K562 (cell line): ENCODE results near the gene TTC21A. TPM values are rescaled to one million over a fixed set of nuclear protein-coding genes. Genes with fewer than 3 reads are reported as not detected.
A peak's percentile ranks its signal among the peaks of the same experiment; 100 is the strongest.

Experiments
- ATAC-seq: fragments of 200-7000 bp; cut with Tn5 transposase; 3 replicates; pipeline ENCODE4 v1.9.1; 2020; ENCODE audit warnings: moderate library complexity
- BruUV-seq: library from RNA; stranded (reverse); fragments of 400-500 nt; replicated peaks from 2 replicates; lab custom pipeline; 2021; lab: Mats Ljungman, UMichigan
- CTCF ChIA-PET: fragments of 300-600 bp; formaldehyde crosslinking; extraction: SDS; loops from one replicate; lab custom pipeline; 2021; ENCODE audit warnings: low intra/inter-chr PET ratio; lab: Yijun Ruan, JAX
- POLR2A ChIA-PET: fragments of 300-600, 350-650 bp; sonication (Branson Sonifier 250); formaldehyde crosslinking; extraction: SDS; loops from one replicate; lab custom pipeline; 2021; ENCODE audit warnings: antibody characterized with exemption, inconsistent platforms; lab: Yijun Ruan, JAX
- DNase-seq, 4 experiments: peaks; one replicate each; pipeline versions ENCODE4 v3.0.0 to v3.0.0-alpha.2; 2011 to 2018; ENCODE audit warnings: low spot score in 3 of 4, mixed read lengths in 3 of 4; ENCODE audit errors: extremely low read depth in 1 of 4
- FAIRE-seq: peaks from 2 replicates; lab custom pipeline; 2011; peaks lifted over from hg19 to GRCh38; lab: Jason Lieb, UNC
- H2AFZ ChIP-seq: 2 replicates; pipeline ENCODE4 v1.6.0; 2011; ENCODE audit warnings: low read depth, low read length, control low read depth, inconsistent platforms
- H3K27ac ChIP-seq: fragments of 200-600 bp; 3 replicates; pipeline ENCODE4 v1.8.0; 2011; ENCODE audit warnings: low read depth, mild to moderate bottlenecking, control low read depth, inconsistent platforms, low read length, moderate library complexity, mixed read lengths; ENCODE audit errors: extremely low read depth
- H3K27me3 ChIP-seq, 2 experiments: fragments of 300-600 bp in 1 of 2; 2 replicates in 1 of 2; 3 replicates in 1 of 2; pipeline versions ENCODE4 v1.6.0 to v1.8.0; 2011; ENCODE audit warnings: inconsistent platforms in 2 of 2, low read length in 2 of 2, mild to moderate bottlenecking in 1 of 2, mixed read lengths in 1 of 2, moderate library complexity in 1 of 2; ENCODE audit not compliant: control insufficient read depth in 2 of 2, insufficient read depth in 2 of 2
- H3K36me3 ChIP-seq: fragments of 300-600 bp; 3 replicates; pipeline ENCODE4 v1.8.0; 2011; ENCODE audit warnings: mild to moderate bottlenecking, low read length, inconsistent platforms; ENCODE audit not compliant: control insufficient read depth, insufficient read depth
- H3K4me1 ChIP-seq, 2 experiments: fragments of 200-600 bp in 1 of 2; replicated peaks in 1 of 2; 2 replicates in 1 of 2; 3 replicates in 1 of 2; pipeline versions ENCODE4 v1.5.1 to v1.8.0; 2011; ENCODE audit warnings: inconsistent platforms in 2 of 2, low read length in 2 of 2, mild to moderate bottlenecking in 1 of 2, mixed read lengths in 1 of 2, moderate library complexity in 1 of 2; ENCODE audit not compliant: control insufficient read depth in 2 of 2, insufficient read depth in 2 of 2
- H3K4me2 ChIP-seq: 2 replicates; pipeline ENCODE4 v1.6.1; 2011; ENCODE audit warnings: low read length, control low read depth, inconsistent platforms, mixed read lengths; ENCODE audit not compliant: insufficient read depth
- H3K4me3 ChIP-seq: fragments of 200-600 bp; sonication (generic), shearing (Covaris generic); 2 replicates; pipeline ENCODE4 v1.5.1; 2016; ENCODE audit warnings: control low read depth, inconsistent platforms
- H3K79me2 ChIP-seq: fragments of 200-600 bp; 3 replicates; pipeline ENCODE4 v1.8.0; 2011; ENCODE audit warnings: low read length, inconsistent platforms; ENCODE audit not compliant: control insufficient read depth, insufficient read depth
- H3K9ac ChIP-seq, 2 experiments: 2 replicates each; pipeline versions ENCODE4 v1.6.0 to v1.6.1; 2011; ENCODE audit warnings: low read depth in 2 of 2, low read length in 2 of 2, control low read depth in 1 of 2, inconsistent platforms in 1 of 2, mild to moderate bottlenecking in 1 of 2, mixed read lengths in 1 of 2; ENCODE audit not compliant: insufficient read depth in 1 of 2
- H3K9me1 ChIP-seq: one replicate; pipeline ENCODE4 v1.6.0; 2011; ENCODE audit warnings: inconsistent platforms, mild to moderate bottlenecking, low read length, moderate library complexity; ENCODE audit not compliant: control insufficient read depth, insufficient read depth
- H3K9me3 ChIP-seq: replicated peaks from 2 replicates; pipeline ENCODE4 v1.5.1; 2011; ENCODE audit warnings: low read depth, low read length, inconsistent platforms; ENCODE audit not compliant: control insufficient read depth, insufficient read depth
- H4K20me1 ChIP-seq: replicated peaks from 2 replicates; pipeline ENCODE4 v1.6.1; 2011; ENCODE audit warnings: low read length, inconsistent platforms, mixed read lengths; ENCODE audit not compliant: control insufficient read depth, insufficient read depth
- CREM ChIP-seq: IDR thresholded peaks from 2 replicates; pipeline ENCODE4 v1.6.1; 2014; ENCODE audit warnings: antibody characterized with exemption, low read depth
- IRF9 ChIP-seq: fragments of 450-650 bp; IDR thresholded peaks from 2 replicates; pipeline ENCODE4 v1.6.1; 2016; ENCODE audit warnings: missing biosample characterization, missing genetic modification characterization
- POLR2AphosphoS5 ChIP-seq: IDR thresholded peaks from 2 replicates; pipeline ENCODE4 v1.6.1; 2011; ENCODE audit warnings: mild to moderate bottlenecking, low read depth, low read length, moderate library complexity; ENCODE audit not compliant: control insufficient read depth, insufficient read depth
- POLR2G ChIP-seq: fragments of 200-400 bp; formaldehyde crosslinking; IDR thresholded peaks from 2 replicates; pipeline ENCODE4 v1.6.1; 2017; ENCODE audit warnings: low read depth, mild to moderate bottlenecking, antibody characterized with exemption, low read length, moderate library complexity
- RBM22 ChIP-seq: fragments of 200-400 bp; formaldehyde crosslinking; IDR thresholded peaks from 2 replicates; pipeline ENCODE4 v1.6.1; 2018; ENCODE audit warnings: low read length, low read depth; ENCODE audit not compliant: poor library complexity, severe bottlenecking
- WGBS: fragments of 100-300 bp; shearing (Covaris generic); methylation state at CpG from one replicate; pipeline ENCODE4 v1.1.6; 2016; ENCODE audit warnings: low coverage, mixed read lengths; ENCODE audit not compliant: insufficient coverage; ENCODE audit errors: missing lambda C conversion rate; 5-methylcytosine and 5-hydroxymethylcytosine counted together
- in situ Hi-C: fragments of 300-500 bp; cut with MboI; formaldehyde crosslinking; loops from 4 replicates; pipeline ENCODE4 v1.15.0; 2018; ENCODE audit warnings: inconsistent platforms, mixed read lengths
- intact Hi-C: fragments of 100-400 bp; cut with micrococcal nuclease; formaldehyde crosslinking; loops from 2 replicates; pipeline ENCODE4 v1.14.2; 2022
- polyA plus RNA-seq, 8 experiments: library from polyadenylated mRNA; depleted of rRNA in 4 of 8; stranded (reverse) in 5 of 8; unstranded in 3 of 8; fragments of >200 nt; fragmentation: Nextera tagmentation in 2 of 8; fragmentation: Illumina TruSeq in 1 of 8; extraction: Ambion mirVana in 2 of 8; extraction: Trizol in 1 of 8; gene quantifications; 2 replicates each; pipeline versions ENCODE4 v1.2.1 to v1.2.3, GENCODE V29; 2011 to 2014; ENCODE audit warnings: inconsistent platforms in 1 of 8, missing spikeins in 1 of 8
- total RNA-seq, 7 experiments: library from RNA; depleted of rRNA in 6 of 7; stranded (reverse); fragments of >200 nt in 6 of 7; fragmentation: Illumina TruSeq in 2 of 7; extraction: Trizol in 2 of 7; gene quantifications; 2 replicates each; pipeline versions ENCODE4 v1.2.1 to v1.2.3, GENCODE V29; 2011 to 2021; ENCODE audit warnings: low replicate concordance in 1 of 7

TTC21A gene
- total and polyA plus RNA-seq, 9 of the 15 experiments (the other 6 are each of a cell fraction or from before 2014, with no cell fraction given) = 0.22 to 1.4 (median 0.70) TPM

GRCh38 chr3:39144748-39145380, 37.4 kb downstream of the TTC21A start:
- in situ Hi-C loops (no loop called here), intact Hi-C loops (no loop called here)
- CTCF ChIA-PET = no interaction called here
- no peaks in the 10 kb centered on the region for H3K27me3 ChIP-seq
- peaks cover 40% of the 10 kb centered on the region for H3K79me2 ChIP-seq
- peaks cover 12% of the 10 kb centered on the region for H3K9me1 ChIP-seq
- no peak overlapping the region for H3K27ac ChIP-seq
- no peak for ATAC-seq
- no peak overlapping the region for H3K4me3 ChIP-seq
- no peak for DNase-seq
- H3K4me2 ChIP-seq = no peak overlapping the region
- no peak for FAIRE-seq
- H3K36me3 ChIP-seq = peaks cover 86% of the 10 kb centered on the region
- no peak overlapping the region for H2AFZ ChIP-seq
- POLR2A ChIA-PET = interaction anchor here (0.6 to 1.6 kb wide), 3 partner anchors 8 to 268 kb away, joined by 3 to 4 read pairs (median 4); no protein-coding TSS in a partner anchor
- no peak for TF ChIP-seq IRF9 (tag)
- peak; percentile 42; the same call in 1 of the 2 replicates for TF ChIP-seq POLR2AphosphoS5
- peak; percentile 48 for TF ChIP-seq POLR2G
- no peak for TF ChIP-seq CREM
- peak; percentile 51 for TF ChIP-seq RBM22
- H4K20me1 ChIP-seq = peaks cover 58% of the 10 kb centered on the region
- peaks cover 42% of the 10 kb centered on the region in 2 experiments for H3K4me1 ChIP-seq
- BruUV-seq = no TSS peak
- H3K9ac ChIP-seq = no peak overlapping the region
- WGBS = 96% methylated on average over 23 of the region's 23 CpGs
- H3K9me3 ChIP-seq = no peaks in the 10 kb centered on the region
